HepG2 (cell line): ENCODE results near the gene ZDHHC14. TPM values are rescaled to one million over a fixed set of nuclear protein-coding genes. Genes with fewer than 3 reads are reported as not detected.

ENCODE experiments used
- ATAC-seq: fragments of 200-7000 bp; cut with Tn5 transposase; 3 replicates; pipeline ENCODE4 v1.9.1; 2020; ENCODE audit warnings: mild to moderate bottlenecking, moderate library complexity
- BruUV-seq: library from RNA; stranded (reverse); fragments of 400-500 nt; replicated peaks from 2 replicates; lab custom pipeline; 2021; lab: Mats Ljungman, UMichigan
- CTCF ChIA-PET: fragments of 300-600 bp; formaldehyde crosslinking; extraction: SDS; loops from one replicate; lab custom pipeline; 2021; ENCODE audit warnings: low total read pairs, inconsistent platforms, low intra/inter-chr PET ratio; lab: Yijun Ruan, JAX
- POLR2A ChIA-PET: fragments of 350-600 bp; sonication (Branson Sonifier 250); formaldehyde crosslinking; loops from one replicate; lab custom pipeline; 2020; ENCODE audit warnings: antibody characterized with exemption, inconsistent platforms; lab: Yijun Ruan, JAX
- DNase-seq: peaks from one replicate; pipeline ENCODE4 v3.0.0-alpha.2; 2015; ENCODE audit warnings: low spot score
- FAIRE-seq: peaks from 3 replicates; lab custom pipeline; 2011; peaks lifted over from hg19 to GRCh38; lab: Jason Lieb, UNC
- H2AFZ ChIP-seq: one replicate; pipeline ENCODE4 v1.6.1; 2011; ENCODE audit warnings: low read length, inconsistent platforms
- H3K27ac ChIP-seq: fragments of 300-600 bp; 3 replicates; pipeline ENCODE4 v1.8.0; 2011; ENCODE audit warnings: mixed run types, mild to moderate bottlenecking, mixed read lengths, low read length, inconsistent platforms; ENCODE audit not compliant: insufficient read depth; ENCODE audit errors: extremely low read length
- H3K27me3 ChIP-seq, 2 experiments: fragments of 200-600 bp in 1 of 2; 2 replicates in 1 of 2; 3 replicates in 1 of 2; pipeline versions ENCODE4 v1.6.0 to v1.8.0; 2011; ENCODE audit warnings: low read length in 2 of 2, mild to moderate bottlenecking in 2 of 2, moderate library complexity in 2 of 2, inconsistent platforms in 1 of 2; ENCODE audit not compliant: insufficient read depth in 2 of 2, control insufficient read depth in 1 of 2
- H3K36me3 ChIP-seq, 2 experiments: fragments of 200-600 bp in 1 of 2; replicated peaks in 1 of 2; 2 replicates in 1 of 2; 3 replicates in 1 of 2; pipeline versions ENCODE4 v1.5.1 to v1.8.0; 2011; ENCODE audit warnings: low read length in 2 of 2, inconsistent platforms in 1 of 2; ENCODE audit not compliant: insufficient read depth in 2 of 2, control insufficient read depth in 1 of 2
- H3K4me1 ChIP-seq: 2 replicates; pipeline ENCODE4 v1.5.1; 2012; ENCODE audit warnings: low read length, inconsistent platforms; ENCODE audit not compliant: insufficient read depth
- H3K4me2 ChIP-seq: 2 replicates; pipeline ENCODE4 v1.6.0; 2011; ENCODE audit warnings: low read depth, low read length, inconsistent platforms
- H3K4me3 ChIP-seq, 3 experiments: fragments of 200-600 bp in 1 of 3; sonication (generic), shearing (Covaris generic) in 1 of 3; replicated peaks in 1 of 3; 2 replicates each; pipeline ENCODE4 v1.5.1; 2011 to 2016; ENCODE audit warnings: low read length in 3 of 3, inconsistent platforms in 2 of 3, low read depth in 2 of 3, mild to moderate bottlenecking in 2 of 3, control low read depth in 1 of 3, mixed read lengths in 1 of 3; ENCODE audit not compliant: insufficient read depth in 1 of 3
- H3K79me2 ChIP-seq: one replicate; pipeline ENCODE4 v1.6.1; 2011; ENCODE audit warnings: low read length, inconsistent platforms; ENCODE audit not compliant: insufficient read depth
- H3K9ac ChIP-seq: 2 replicates; pipeline ENCODE4 v1.6.0; 2011; ENCODE audit warnings: mild to moderate bottlenecking, low read depth, low read length, inconsistent platforms; ENCODE audit not compliant: insufficient read depth
- H3K9me3 ChIP-seq: 2 replicates; pipeline ENCODE4 v1.5.1; 2012; ENCODE audit warnings: mild to moderate bottlenecking, low read length
- H4K20me1 ChIP-seq: 2 replicates; pipeline ENCODE4 v1.6.0; 2011; ENCODE audit warnings: inconsistent platforms, mild to moderate bottlenecking, low read length, moderate library complexity; ENCODE audit not compliant: insufficient read depth
- ARID2 ChIP-seq: sonication (generic); formaldehyde crosslinking; IDR thresholded peaks from 2 replicates; pipeline ENCODE4 v1.8.1; 2022; ENCODE audit warnings: mild to moderate bottlenecking, missing genetic modification reagents, borderline replicate concordance
- ATAD3A ChIP-seq: sonication (generic); formaldehyde crosslinking; IDR thresholded peaks from 2 replicates; pipeline ENCODE4 v1.4.0; 2020; ENCODE audit warnings: missing genetic modification reagents
- FOXP4 ChIP-seq: sonication (generic); formaldehyde crosslinking; IDR thresholded peaks from 2 replicates; pipeline ENCODE4 v1.4.0; 2020; ENCODE audit warnings: missing genetic modification reagents
- GATAD1 ChIP-seq: IDR thresholded peaks from 2 replicates; pipeline ENCODE4 v1.6.1; 2016; ENCODE audit warnings: missing genetic modification reagents, missing compliant biosample characterization
- IRF2 ChIP-seq: IDR thresholded peaks from 2 replicates; pipeline ENCODE4 v1.6.1; 2018; ENCODE audit warnings: missing genetic modification reagents, missing compliant biosample characterization
- LCORL ChIP-seq, 2 experiments: fragments of 450-650 bp in 1 of 2; sonication (generic) in 1 of 2; formaldehyde crosslinking in 1 of 2; IDR thresholded peaks; 2 replicates each; pipeline versions ENCODE4 v1.5.0 to v1.6.1; 2017 to 2020; ENCODE audit warnings: antibody characterized with exemption in 1 of 2, missing genetic modification reagents in 1 of 2
- NFYC ChIP-seq: IDR thresholded peaks from 2 replicates; pipeline ENCODE4 v1.6.1; 2016; ENCODE audit warnings: missing genetic modification reagents, missing compliant biosample characterization
- SMAD9 ChIP-seq: sonication (generic); formaldehyde crosslinking; IDR thresholded peaks from 2 replicates; pipeline ENCODE4 v1.5.1; 2020; ENCODE audit warnings: mild to moderate bottlenecking, missing genetic modification reagents
- SMARCC2 ChIP-seq: fragments of 450-650 bp; IDR thresholded peaks from 2 replicates; pipeline ENCODE4 v1.6.1; 2017; ENCODE audit warnings: antibody characterized with exemption, mild to moderate bottlenecking
- SMYD3 ChIP-seq: sonication (generic); formaldehyde crosslinking; IDR thresholded peaks from 2 replicates; pipeline ENCODE4 v1.8.1; 2023; ENCODE audit warnings: mild to moderate bottlenecking, missing genetic modification reagents
- TCF7 ChIP-seq: sonication (generic); IDR thresholded peaks from 2 replicates; pipeline ENCODE4 v1.6.1; 2016; ENCODE audit warnings: antibody characterized with exemption, low read depth
- THAP11 ChIP-seq: IDR thresholded peaks from 2 replicates; pipeline ENCODE4 v1.6.1; 2016; ENCODE audit warnings: missing biosample characterization, missing genetic modification reagents
- TP53 ChIP-seq: sonication (generic); formaldehyde crosslinking; conservative IDR thresholded peaks from 2 replicates; pipeline ENCODE4 v1.4.0; 2020; ENCODE audit warnings: missing genetic modification reagents
- ZNF17 ChIP-seq: sonication (generic); formaldehyde crosslinking; IDR thresholded peaks from 2 replicates; pipeline ENCODE4 v1.5.0; 2020; ENCODE audit warnings: mild to moderate bottlenecking, missing genetic modification reagents
- ZNF761 ChIP-seq: sonication (generic); formaldehyde crosslinking; conservative IDR thresholded peaks from 2 replicates; pipeline ENCODE4 v1.4.0; 2020; ENCODE audit warnings: mild to moderate bottlenecking, missing genetic modification reagents
- ZNF772 ChIP-seq: sonication (generic); formaldehyde crosslinking; IDR thresholded peaks from 2 replicates; pipeline ENCODE4 v1.5.0; 2020; ENCODE audit warnings: mild to moderate bottlenecking, missing genetic modification reagents
- WGBS: methylation state at CpG from one replicate; pipeline ENCODE4 v1.1.6; 2017; ENCODE audit warnings: low lambda C conversion rate; 5-methylcytosine and 5-hydroxymethylcytosine counted together
- in situ Hi-C: cut with HindIII; loops from 2 replicates; pipeline ENCODE4 v1.10.0; 2017; ENCODE audit warnings: low pct_unique_long_range_greater_than_20kb; ENCODE audit not compliant: extremely low pct_ligation_motif_present
- intact Hi-C: fragments of 100-400 bp; cut with micrococcal nuclease; formaldehyde crosslinking; loops from one replicate; pipeline ENCODE4 v1.10.0; 2022; ENCODE audit not compliant: unreplicated experiment
- polyA plus RNA-seq, 8 experiments: library from polyadenylated mRNA; depleted of rRNA in 3 of 8; stranded (reverse) in 7 of 8; unstranded in 1 of 8; fragments of >200 nt; fragmentation: Illumina TruSeq in 4 of 8; extraction: Trizol in 4 of 8; gene quantifications; 2 replicates each; pipeline versions ENCODE4 v1.2.1 to v1.2.3, GENCODE V29; 2011 to 2016; ENCODE audit warnings: low read depth in 4 of 8, missing spikeins in 1 of 8, mixed read lengths in 1 of 8; ENCODE audit not compliant: insufficient read depth in 1 of 8
- total RNA-seq, 5 experiments: library from RNA; depleted of rRNA; stranded (reverse); fragments of >200 nt; fragmentation: Illumina TruSeq; extraction: Trizol; gene quantifications; 2 replicates each; pipeline ENCODE4 v1.2.3, GENCODE V29; 2016; ENCODE audit warnings: low read depth in 1 of 5
- TF ChIP-seq, protein P1 (sequence below): sonication (generic); formaldehyde crosslinking; IDR thresholded peaks from 2 replicates; pipeline ENCODE4 v1.5.0; 2020; ENCODE audit warnings: mild to moderate bottlenecking, missing genetic modification reagents
- TF ChIP-seq, protein P2 (sequence below): sonication (generic); formaldehyde crosslinking; IDR thresholded peaks from 2 replicates; pipeline ENCODE4 v1.5.0; 2020; ENCODE audit warnings: missing genetic modification reagents
- TF ChIP-seq, protein P3 (sequence below): sonication (generic); formaldehyde crosslinking; IDR thresholded peaks from 2 replicates; pipeline ENCODE4 v1.4.0; 2020; ENCODE audit warnings: mild to moderate bottlenecking, missing genetic modification reagents

The ZDHHC14 gene
- total and polyA plus RNA-seq, 2 of the 13 experiments (the other 11 are each of a cell fraction or from before 2014, with no cell fraction given), result 3.7 to 9.5 TPM

DNA sequence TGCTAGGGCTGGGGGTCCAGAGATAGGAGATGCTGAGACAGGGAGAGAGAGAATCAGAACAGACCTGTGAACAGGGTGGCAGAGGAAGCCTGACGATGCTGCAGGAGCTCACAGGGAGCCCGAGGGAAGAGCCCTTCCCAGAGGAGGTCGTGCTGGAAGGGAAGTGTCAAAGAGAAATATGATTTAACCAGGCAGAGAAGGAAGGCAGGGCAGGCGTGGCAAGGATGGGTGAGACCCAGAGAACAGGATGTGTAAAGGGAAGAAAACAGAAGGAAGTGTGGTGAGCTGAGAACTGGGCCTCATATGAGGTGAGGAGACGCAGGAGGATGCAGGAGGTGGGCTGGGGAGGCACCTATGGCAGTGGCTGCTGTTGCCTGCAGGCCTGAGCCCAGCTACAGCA lies 105.6 kb downstream of the ZDHHC14 start (continued):
- TF ChIP-seq FOXP4 (CRISPR knock-in tag), result no peak

GRCh38 chr6:157487110-157487773 lies 106.3 kb downstream of the ZDHHC14 start:
- in situ Hi-C loops, result no loop called here
- ATAC-seq (no peak), FAIRE-seq (no peak)
- TF ChIP-seq TCF7 (no peak), ZNF761 (no peak), SMAD9 (CRISPR knock-in tag) (no peak), SMARCC2 (no peak), THAP11 (no peak), LCORL (IDR thresholded peaks at IDR 0.05) (no peak), LCORL (CRISPR knock-in tag; IDR thresholded peaks at IDR 0.05) (no peak), SMYD3 (no peak), GATAD1 (no peak), ZNF772 (CRISPR knock-in tag) (no peak), NFYC (CRISPR knock-in tag) (no peak), ATAD3A (no peak), TP53 (no peak), IRF2 (CRISPR knock-in tag) (no peak), ARID2 (CRISPR knock-in tag) (no peak), ZNF17 (no peak)
- TF ChIP-seq, protein P1, sequence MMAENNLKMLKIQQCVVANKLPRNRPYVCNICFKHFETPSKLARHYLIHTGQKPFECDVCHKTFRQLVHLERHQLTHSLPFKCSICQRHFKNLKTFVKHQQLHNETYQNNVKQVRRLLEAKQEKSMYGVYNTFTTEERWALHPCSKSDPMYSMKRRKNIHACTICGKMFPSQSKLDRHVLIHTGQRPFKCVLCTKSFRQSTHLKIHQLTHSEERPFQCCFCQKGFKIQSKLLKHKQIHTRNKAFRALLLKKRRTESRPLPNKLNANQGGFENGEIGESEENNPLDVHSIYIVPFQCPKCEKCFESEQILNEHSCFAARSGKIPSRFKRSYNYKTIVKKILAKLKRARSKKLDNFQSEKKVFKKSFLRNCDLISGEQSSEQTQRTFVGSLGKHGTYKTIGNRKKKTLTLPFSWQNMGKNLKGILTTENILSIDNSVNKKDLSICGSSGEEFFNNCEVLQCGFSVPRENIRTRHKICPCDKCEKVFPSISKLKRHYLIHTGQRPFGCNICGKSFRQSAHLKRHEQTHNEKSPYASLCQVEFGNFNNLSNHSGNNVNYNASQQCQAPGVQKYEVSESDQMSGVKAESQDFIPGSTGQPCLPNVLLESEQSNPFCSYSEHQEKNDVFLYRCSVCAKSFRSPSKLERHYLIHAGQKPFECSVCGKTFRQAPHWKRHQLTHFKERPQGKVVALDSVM, result no peak
- TF ChIP-seq, protein P2, sequence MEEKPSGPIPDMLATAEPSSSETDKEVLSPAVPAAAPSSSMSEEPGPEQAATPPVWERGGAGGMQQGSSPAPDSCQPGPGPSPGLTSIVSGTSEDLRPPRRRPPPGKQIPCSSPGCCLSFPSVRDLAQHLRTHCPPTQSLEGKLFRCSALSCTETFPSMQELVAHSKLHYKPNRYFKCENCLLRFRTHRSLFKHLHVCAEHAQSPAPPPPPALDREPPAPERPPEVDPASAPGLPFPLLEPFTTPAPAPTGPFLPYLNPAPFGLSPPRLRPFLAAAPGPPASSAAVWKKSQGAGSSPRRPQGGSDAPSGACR, result no peak
- TF ChIP-seq, protein P3, sequence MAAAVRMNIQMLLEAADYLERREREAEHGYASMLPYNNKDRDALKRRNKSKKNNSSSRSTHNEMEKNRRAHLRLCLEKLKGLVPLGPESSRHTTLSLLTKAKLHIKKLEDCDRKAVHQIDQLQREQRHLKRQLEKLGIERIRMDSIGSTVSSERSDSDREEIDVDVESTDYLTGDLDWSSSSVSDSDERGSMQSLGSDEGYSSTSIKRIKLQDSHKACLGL (CRISPR knock-in tag), result no peak
- TF ChIP-seq, all 625 proteins: peak for 0
- H2AFZ ChIP-seq, result no peak overlapping the region
- no peak overlapping the region for H3K4me3 ChIP-seq
- no peaks in the 10 kb centered on the region for H3K27me3 ChIP-seq
- intact Hi-C loops, result no loop called here
- CTCF ChIA-PET, result no interaction called here
- WGBS, result 88% methylated on average over 8 of the region's 8 CpGs
- no peak for DNase-seq
- H4K20me1 ChIP-seq, result no peaks in the 10 kb centered on the region
- no peaks in the 10 kb centered on the region for H3K36me3 ChIP-seq
- no peak overlapping the region for H3K27ac ChIP-seq
- no peak overlapping the region for H3K4me2 ChIP-seq
- BruUV-seq, result no TSS peak
- H3K4me1 ChIP-seq, result no peaks in the 10 kb centered on the region
- H3K9me3 ChIP-seq, result no peaks in the 10 kb centered on the region
- H3K9ac ChIP-seq, result no peak overlapping the region
- POLR2A ChIA-PET, result no interaction called here
- H3K79me2 ChIP-seq, result no peaks in the 10 kb centered on the region
